Naive thymus-derived CD8-positive, alpha-beta T cell (primary cell): Measurements from ENCODE around the gene KLRB1. TPM values are rescaled to one million over a fixed set of nuclear protein-coding genes. Genes with fewer than 3 reads are reported as not detected.
"Not testable (repeated sequence)": the region's sequence is repeated elsewhere in the genome, so short reads cannot be mapped to it uniquely, and the experiment has no call there.

Experiments
- ATAC-seq, 2 donors: fragments of 150-1000 bp; cut with Tn5 transposase in 1 of 2; sonication (Bioruptor Pico), chemical (Tn5 transposase) in 1 of 2; 1 replicate in 1 of 2; 2 replicates in 1 of 2; pipeline ENCODE4 v1.10.0; 2021; ENCODE audit warnings: mild to moderate bottlenecking in 2 of 2, moderate library complexity in 2 of 2
- POLR2A ChIA-PET: fragments of 350-600 bp; sonication (Branson Sonifier 250); formaldehyde crosslinking; loops from one replicate; lab custom pipeline; 2021; ENCODE audit warnings: antibody characterized with exemption; lab: Charles Lee
- DNase-seq, 10 donors: peaks; one replicate each; pipeline versions ENCODE4 v3.0.0 to v3.0.0-alpha.2; 2020 to 2022
- H3K27ac Mint-ChIP-seq, 10 donors: one replicate each; pipeline ENCODE4 v1.8.0; 2020 to 2022; ENCODE audit warnings: mild to moderate bottlenecking in 10 of 10, mixed read lengths in 10 of 10, moderate library complexity in 4 of 10, inconsistent platforms in 1 of 10
- H3K27me3 Mint-ChIP-seq, 5 donors: one replicate each; pipeline ENCODE4 v1.8.0; 2021 to 2022; ENCODE audit warnings: mixed read lengths in 5 of 5
- H3K36me3 Mint-ChIP-seq, 3 donors: one replicate each; pipeline ENCODE4 v1.8.0; 2020 to 2022; ENCODE audit warnings: mixed read lengths in 3 of 3, mild to moderate bottlenecking in 2 of 3, inconsistent platforms in 1 of 3
- H3K4me1 Mint-ChIP-seq, 4 donors: one replicate each; pipeline ENCODE4 v1.8.0; 2021 to 2022; ENCODE audit warnings: mixed read lengths in 4 of 4
- H3K4me3 Mint-ChIP-seq, 10 donors: one replicate each; pipeline ENCODE4 v1.8.0; 2020 to 2022; ENCODE audit warnings: mild to moderate bottlenecking in 10 of 10, mixed read lengths in 10 of 10, moderate library complexity in 6 of 10, inconsistent platforms in 1 of 10
- H3K9me3 Mint-ChIP-seq, 9 donors: one replicate each; pipeline ENCODE4 v1.8.0; 2020 to 2022; ENCODE audit warnings: mixed read lengths in 9 of 9, mild to moderate bottlenecking in 3 of 9, inconsistent platforms in 1 of 9, moderate library complexity in 1 of 9
- polyA plus RNA-seq, 3 donors: library from polyadenylated mRNA; unstranded; fragments of 300-500 nt; fragmentation: Illumina TruSeq; gene quantifications; one replicate each; pipeline ENCODE4 v1.2.3, GENCODE V29; 2021
- total RNA-seq, 8 experiments: library from RNA in 2 of 8; stranded (reverse) in 2 of 8; gene quantifications; one replicate each; pipeline ENCODE4 v1.2.3 and lab custom pipeline; 2021 to 2026

The KLRB1 gene
- total RNA-seq (1 to 10 TPM; 1.6 TPM), polyA plus RNA-seq (10 to 100 TPM in 1 of 3 donors, under 1 TPM in 2; 0.58 to 41.2 (median 0.95) TPM), total RNA-seq (lab: John Stamatoyannopoulos, UW) (0 to 0.98 (median 0.12) reads per million in 6 experiments)

DNA sequence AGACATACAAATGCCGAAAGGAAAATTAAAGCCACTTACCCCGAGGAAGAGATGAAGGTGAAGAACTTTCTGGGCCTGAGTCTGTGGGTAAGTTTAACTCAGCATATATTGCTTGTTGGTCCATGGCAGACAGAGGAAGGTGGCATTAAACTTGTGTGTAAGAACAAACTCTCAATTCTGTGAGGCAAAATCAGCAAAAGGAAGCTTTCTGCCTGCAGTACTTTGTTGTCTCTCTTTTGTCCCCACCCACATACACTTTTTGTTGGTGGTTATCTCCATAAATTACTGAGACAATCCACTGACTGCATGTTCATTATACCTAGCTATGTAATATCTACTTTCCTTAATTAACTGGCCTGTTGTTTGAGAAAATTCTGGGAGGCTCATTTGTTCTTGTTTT, at the start of gene KLRB1:
TSS of gene KLRB1 (minus strand) at position 201 of the 400 bp plus-strand sequence. CDS start at position 124, 77 bp downstream.
- DNase-seq, result no peak
- Mint-ChIP-seq H3K36me3 (peaks cover 0 to 10% (median 0%) of the 10 kb centered on the region in 3 donors), H3K4me1 (peaks cover 11 to 46% (median 32%) of the 10 kb centered on the region in 4 donors), H3K4me3 (peak within 1 kb of the TSS in 7 of 10 donors; percentile 8 to 84 (median 41)), H3K27ac (peak within 1 kb of the TSS in 9 of 10 donors; percentile 2 to 81 (median 55)), H3K27me3 (no peaks in the 10 kb centered on the region), H3K9me3 (peaks cover 0 to 5% (median 0%) of the 10 kb centered on the region in 9 donors)
- POLR2A ChIA-PET, result no interaction called here
- ATAC-seq, result no peak

DNA sequence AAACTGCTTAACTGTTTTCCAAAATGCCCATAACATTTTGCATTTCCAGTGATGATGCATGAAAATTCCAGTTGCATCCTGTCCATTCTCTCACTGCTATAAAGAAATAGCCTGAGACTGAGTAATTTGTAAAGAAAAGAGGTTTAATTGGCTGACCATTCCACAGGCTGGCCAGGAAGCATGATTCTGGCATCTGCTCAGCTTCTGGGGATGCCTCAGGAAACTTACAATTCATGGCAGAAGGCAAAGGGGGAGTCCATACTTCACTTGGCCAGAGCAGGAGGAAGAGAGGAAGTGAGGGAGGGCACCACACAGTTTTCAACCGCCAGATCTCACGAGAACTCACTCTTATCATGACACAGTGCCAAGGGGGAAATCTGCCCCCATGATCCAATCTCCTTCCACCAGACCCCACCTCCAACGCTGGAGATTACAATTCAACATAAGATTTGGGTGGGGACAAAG, 43.6 kb upstream of the KLRB1 start:
- POLR2A ChIA-PET, result interaction anchor here (0.9 to 17.2 kb wide), 18 partner anchors 10 to 218 kb away, joined by 3 to 547 read pairs (median 8); partner anchors contain the start of genes CLEC2B and CLEC2D
- Mint-ChIP-seq H3K36me3 (peaks cover 41 to 55% (median 42%) of the 10 kb centered on the region in 3 donors), H3K9me3 (peaks cover 0 to 10% (median 5%) of the 10 kb centered on the region in 9 donors), H3K4me3 (peak overlapping the region; percentile 94 to 100 (median 98)), H3K27me3 (peaks cover 0 to 2% (median 0%) of the 10 kb centered on the region in 5 donors), H3K27ac (peak overlapping the region; percentile 96 to 99 (median 98)), H3K4me1 (peaks cover 39 to 71% (median 58%) of the 10 kb centered on the region in 4 donors)
- DNase-seq (peak in 8 of 10 donors; percentile 22 to 69 (median 46)), ATAC-seq (no peak)

DNA sequence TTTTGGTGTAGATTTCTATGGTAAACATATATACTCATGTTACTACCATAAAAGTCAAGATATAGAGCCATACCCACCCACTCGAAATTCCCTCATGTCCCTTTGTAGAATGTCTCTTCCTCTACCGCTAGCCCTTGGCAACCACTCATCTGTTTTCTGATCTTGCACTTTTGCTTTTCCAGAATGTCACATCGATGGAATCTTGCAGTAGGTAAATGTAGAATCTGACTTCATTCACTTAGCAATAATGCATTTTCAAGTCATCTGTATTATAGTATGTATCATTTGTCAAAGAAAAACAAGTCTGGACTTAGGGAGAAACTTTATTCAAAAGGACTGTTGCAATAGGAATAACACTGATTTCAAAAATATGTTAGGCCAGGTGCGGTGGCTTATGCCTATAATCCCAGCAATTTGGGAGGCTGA, 42.4 kb upstream of the KLRB1 start:
- H3K4me3 Mint-ChIP-seq, result peak overlapping the region; percentile 94 to 100 (median 98)
- DNase-seq, result peak in 1 of 10 donors; percentile 32
- H3K27me3 Mint-ChIP-seq, result peaks cover 0 to 2% (median 0%) of the 10 kb centered on the region in 5 donors
- H3K36me3 Mint-ChIP-seq, result peaks cover 33 to 48% (median 40%) of the 10 kb centered on the region in 3 donors
- H3K9me3 Mint-ChIP-seq, result peaks cover 0 to 16% (median 5%) of the 10 kb centered on the region in 9 donors
- no peak for ATAC-seq
- peaks cover 35 to 69% (median 52%) of the 10 kb centered on the region in 4 donors for H3K4me1 Mint-ChIP-seq
- H3K27ac Mint-ChIP-seq, result peak overlapping the region; percentile 96 to 99 (median 98)
- POLR2A ChIA-PET, result interaction anchor here (0.9 to 17.2 kb wide), 17 partner anchors 9 to 905 kb away, joined by 3 to 547 read pairs (median 12); partner anchors contain the start of genes CLEC2B and CLEC2D

DNA sequence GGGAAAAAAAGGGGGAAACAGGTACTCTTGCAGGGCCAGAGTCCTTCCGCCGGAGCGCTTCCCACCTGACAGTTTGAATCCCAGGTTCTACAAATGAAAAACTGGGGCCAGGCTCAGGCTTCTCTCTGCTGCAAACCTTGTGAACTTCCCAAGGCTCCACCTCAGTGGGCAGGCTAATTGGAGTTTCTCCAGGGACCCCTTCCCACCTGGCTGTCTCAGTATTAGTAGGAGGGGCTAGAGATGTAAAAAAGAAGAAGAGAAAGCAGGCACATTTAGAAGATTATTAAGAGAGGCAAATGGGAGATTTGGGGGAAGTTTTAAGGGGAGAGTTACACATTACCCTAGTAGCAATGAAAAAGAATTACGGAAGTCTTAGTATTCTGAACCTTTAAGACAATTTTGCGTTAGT, 41.8 kb upstream of the KLRB1 start:
- Mint-ChIP-seq H3K4me1 (peaks cover 29 to 69% (median 48%) of the 10 kb centered on the region in 4 donors), H3K27ac (peak overlapping the region; percentile 96 to 99 (median 98)), H3K27me3 (peaks cover 0 to 2% (median 0%) of the 10 kb centered on the region in 5 donors), H3K4me3 (peak overlapping the region; percentile 94 to 100 (median 98)), H3K9me3 (peaks cover 0 to 20% (median 9%) of the 10 kb centered on the region in 9 donors), H3K36me3 (peaks cover 28 to 44% (median 35%) of the 10 kb centered on the region in 3 donors)
- ATAC-seq (no peak), DNase-seq (peak in 5 of 10 donors; percentile 31 to 48 (median 39))
- POLR2A ChIA-PET, result interaction anchor here (2.0 to 17.2 kb wide), 9 partner anchors 14 to 109 kb away, joined by 12 to 547 read pairs (median 63); partner anchors contain the start of gene CLEC2D

DNA sequence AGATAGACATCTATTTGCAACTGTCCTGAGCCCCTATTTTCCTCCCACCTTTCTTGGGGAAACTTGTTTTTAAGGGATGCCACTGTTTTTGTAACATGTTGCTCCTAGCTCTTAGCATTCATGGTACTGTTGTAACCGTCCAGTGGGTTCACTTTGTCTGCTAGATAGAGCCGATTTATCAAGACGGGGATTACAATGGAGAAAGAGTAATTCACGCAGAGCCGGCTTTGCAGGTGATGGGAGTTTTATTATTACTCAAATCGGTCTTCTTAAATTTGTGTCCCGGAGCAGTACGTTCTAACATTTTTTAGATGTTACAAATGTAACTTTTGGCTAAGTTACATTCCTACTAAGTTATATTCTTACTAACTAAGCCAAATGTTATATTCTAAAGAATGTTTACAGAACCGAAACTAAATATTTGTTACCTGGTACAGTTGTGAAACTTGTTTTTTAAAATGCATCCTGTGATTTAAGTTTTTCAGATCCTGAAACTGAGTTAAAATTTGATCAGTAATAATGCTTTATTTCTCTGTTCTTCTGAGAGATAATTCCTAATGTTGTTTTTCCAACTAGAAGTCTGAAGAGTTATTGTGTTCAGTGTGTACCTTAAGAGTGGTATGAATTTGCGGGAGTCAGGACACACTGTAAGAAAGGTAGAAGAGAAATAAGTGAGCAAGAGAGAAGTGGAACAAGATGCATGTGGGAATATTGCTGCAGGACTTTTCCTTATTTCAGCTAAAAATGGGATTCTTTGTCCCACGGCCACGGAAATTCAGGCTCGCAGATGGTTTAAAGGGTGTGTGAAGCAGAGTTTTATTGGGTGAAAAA, 41.2 kb upstream of the KLRB1 start:
- H3K36me3 Mint-ChIP-seq, result peaks cover 23 to 39% (median 32%) of the 10 kb centered on the region in 3 donors
- peak overlapping the region; percentile 96 to 99 (median 98) for H3K27ac Mint-ChIP-seq
- peaks cover 27 to 67% (median 46%) of the 10 kb centered on the region in 4 donors for H3K4me1 Mint-ChIP-seq
- H3K4me3 Mint-ChIP-seq, result peak overlapping the region; percentile 94 to 100 (median 98)
- H3K27me3 Mint-ChIP-seq, result peaks cover 0 to 2% (median 0%) of the 10 kb centered on the region in 5 donors
- ATAC-seq (peak in 1 of 2 donors; percentile 4), DNase-seq (peak in 1 of 10 donors; percentile 24)
- H3K9me3 Mint-ChIP-seq, result peaks cover 0 to 17% (median 9%) of the 10 kb centered on the region in 9 donors
- POLR2A ChIA-PET, result interaction anchor here (0.6 to 17.2 kb wide), 24 partner anchors 8 to 1622 kb away, joined by 3 to 547 read pairs (median 12); partner anchors contain the start of genes CD69, CLEC2B and CLEC2D

DNA sequence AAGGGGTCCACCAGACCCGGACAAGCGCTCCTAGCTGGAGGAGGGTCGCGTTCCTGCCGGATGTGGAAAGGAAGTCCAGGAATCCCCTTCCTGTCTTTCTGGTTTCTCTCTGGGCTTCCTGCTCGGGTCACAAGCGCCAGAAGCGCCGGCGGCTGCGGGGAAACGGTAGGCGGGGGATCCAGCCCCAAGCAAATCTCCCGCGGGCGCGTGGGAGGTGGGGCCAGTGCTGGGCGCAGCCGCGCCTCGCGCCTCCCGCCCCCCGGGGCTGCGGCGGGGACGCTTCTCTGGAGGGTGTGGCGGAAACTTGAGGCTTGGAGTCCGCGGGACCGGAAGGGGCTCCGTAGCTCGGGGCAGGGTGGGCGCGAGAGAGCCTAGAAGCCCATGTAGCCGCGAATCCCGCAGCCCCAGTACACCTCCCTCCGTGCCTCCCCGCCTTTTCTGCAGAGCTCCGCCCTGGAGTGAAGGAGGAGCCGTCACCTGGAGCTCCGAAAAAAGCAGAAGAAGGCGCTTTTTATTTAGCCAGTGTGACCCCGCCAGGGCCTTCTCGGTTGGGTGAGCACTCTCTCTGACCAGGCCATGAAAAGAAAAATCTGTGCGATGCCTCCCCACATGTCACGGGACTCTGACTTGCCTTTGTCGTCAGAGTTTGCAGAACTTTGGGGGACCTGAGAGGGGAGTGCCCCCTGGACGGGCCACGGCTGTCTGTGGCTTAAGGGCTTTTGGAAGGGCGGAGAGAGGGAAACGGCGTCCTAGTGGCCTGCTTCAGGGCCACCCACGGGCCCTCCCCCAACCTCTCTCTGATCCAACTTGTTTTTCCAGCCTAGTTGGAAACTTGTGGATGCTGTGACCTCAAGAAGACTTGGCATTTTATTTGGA, 40.3 kb upstream of the KLRB1 start:
- ATAC-seq (peak; percentile 72 to 75), DNase-seq (peak; percentile 81 to 97 (median 92))
- peak overlapping the region; percentile 96 to 99 (median 98) for H3K27ac Mint-ChIP-seq
- peaks cover 19 to 31% (median 29%) of the 10 kb centered on the region in 3 donors for H3K36me3 Mint-ChIP-seq
- H3K27me3 Mint-ChIP-seq, result peaks cover 0 to 2% (median 0%) of the 10 kb centered on the region in 5 donors
- H3K9me3 Mint-ChIP-seq, result peaks cover 0 to 17% (median 9%) of the 10 kb centered on the region in 9 donors
- POLR2A ChIA-PET, result interaction anchor here (0.6 to 17.2 kb wide), 25 partner anchors 9 to 1621 kb away, joined by 3 to 547 read pairs (median 7); partner anchors contain the start of genes CD69, CLEC2B and CLEC2D
- H3K4me3 Mint-ChIP-seq, result peak overlapping the region; percentile 94 to 100 (median 98)
- H3K4me1 Mint-ChIP-seq, result peaks cover 26 to 67% (median 46%) of the 10 kb centered on the region in 4 donors

DNA sequence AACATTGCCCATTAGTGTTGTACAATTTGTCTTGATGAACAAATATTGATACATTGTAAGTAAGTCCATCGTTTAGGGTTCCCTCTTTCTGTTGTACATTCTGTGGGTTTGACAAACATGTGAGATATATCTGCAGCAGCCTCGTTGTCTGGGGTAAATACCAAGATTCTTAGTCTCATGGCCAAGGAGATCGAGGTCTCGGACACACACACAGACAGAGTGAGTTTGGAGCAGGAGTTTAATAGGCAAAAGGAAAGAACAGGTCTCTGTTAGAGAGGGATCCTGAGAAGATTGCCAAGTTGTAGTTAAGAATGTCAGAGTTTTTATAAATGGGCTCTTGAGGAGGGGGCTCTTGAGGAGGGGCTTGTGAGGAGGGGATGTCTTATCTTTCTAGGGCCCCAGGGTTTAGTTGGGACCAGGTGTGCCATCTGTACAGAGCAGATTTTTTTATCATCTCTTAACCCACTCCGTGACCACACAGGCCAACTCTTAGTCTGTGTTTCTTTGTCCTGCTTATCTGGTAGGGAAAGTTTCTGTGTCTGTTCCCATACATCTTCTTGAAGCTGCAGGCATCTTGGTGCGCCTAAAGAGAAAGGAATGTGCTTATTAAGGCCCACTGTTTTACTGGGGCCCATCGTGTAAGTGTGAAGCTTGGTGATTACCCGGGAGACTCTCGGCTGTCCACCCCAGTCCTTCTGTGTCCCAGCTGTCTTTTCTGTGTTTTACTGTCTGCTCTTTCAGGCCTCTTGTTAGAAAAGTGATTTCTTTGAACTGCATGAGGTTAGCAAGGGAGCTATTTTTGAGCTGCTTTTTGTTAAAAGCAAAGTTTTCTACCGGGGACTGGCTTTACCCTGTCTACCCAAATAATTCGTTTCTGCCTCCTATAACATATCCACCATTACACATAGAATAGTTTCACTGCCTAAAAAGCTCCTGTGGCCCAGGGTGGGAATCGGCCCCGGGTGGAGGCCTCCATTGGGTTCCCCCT, 39.4 kb upstream of the KLRB1 start:
- H3K27me3 Mint-ChIP-seq, result peaks cover 0 to 2% (median 0%) of the 10 kb centered on the region in 5 donors

DNA sequence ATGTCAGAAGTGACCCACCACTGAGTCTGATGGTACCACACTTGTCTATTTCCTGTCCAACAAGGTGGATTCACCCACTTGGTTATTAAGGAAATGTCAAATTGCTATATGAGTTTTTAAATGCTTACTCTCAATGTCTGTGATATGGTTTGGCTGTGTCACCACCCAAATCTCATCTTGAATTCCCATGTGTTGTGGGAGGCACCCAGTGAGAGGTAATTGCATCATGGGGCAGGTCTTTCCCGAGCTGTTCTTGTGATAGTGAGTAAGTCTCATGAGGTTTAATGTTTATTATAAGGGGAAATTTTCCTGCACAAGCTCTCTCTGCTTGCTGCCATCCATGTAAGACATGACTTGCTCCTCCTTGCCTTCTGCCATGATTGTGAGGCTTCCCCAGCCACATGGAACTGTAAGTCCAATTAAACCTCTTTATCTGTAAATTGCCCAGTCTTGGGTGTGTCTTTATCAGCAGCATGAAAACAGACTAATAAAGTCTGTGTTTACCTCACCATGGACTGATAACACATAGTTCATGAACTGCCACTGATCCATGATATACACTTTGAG, 37.4 kb upstream of the KLRB1 start:
- peak overlapping the region in 9 of 10 donors; percentile 57 to 96 (median 63) for H3K27ac Mint-ChIP-seq
- H3K4me3 Mint-ChIP-seq, result peak overlapping the region in 6 of 10 donors; percentile 7 to 59 (median 36)
- DNase-seq, H3K27me3 Mint-ChIP-seq, ATAC-seq: not testable (repeated sequence)
- POLR2A ChIA-PET, result interaction anchor here (0.5 to 8.3 kb wide), 2 partner anchors 38 to 62 kb away, joined by 4 to 153 read pairs; no protein-coding TSS in a partner anchor
- peaks cover 0 to 17% (median 9%) of the 10 kb centered on the region in 9 donors for H3K9me3 Mint-ChIP-seq
- H3K36me3 Mint-ChIP-seq, result peaks cover 13 to 24% (median 20%) of the 10 kb centered on the region in 3 donors
- peaks cover 19 to 60% (median 53%) of the 10 kb centered on the region in 4 donors for H3K4me1 Mint-ChIP-seq

More for the DNA sequence above, 39.4 kb upstream of the KLRB1 start:
- POLR2A ChIA-PET, result interaction anchor here (1.2 to 17.2 kb wide), 15 partner anchors 10 to 114 kb away, joined by 3 to 547 read pairs (median 23); partner anchors contain the start of genes CD69 and CLEC2D
- Mint-ChIP-seq H3K4me1 (peaks cover 26 to 68% (median 53%) of the 10 kb centered on the region in 4 donors), H3K36me3 (peaks cover 19 to 29% (median 28%) of the 10 kb centered on the region in 3 donors), H3K27ac (peak overlapping the region; percentile 96 to 99 (median 98)), H3K4me3 (peak overlapping the region; percentile 77 to 100 (median 98)), H3K9me3 (peaks cover 0 to 19% (median 9%) of the 10 kb centered on the region in 9 donors)
- peak; percentile 16 to 17 for ATAC-seq
- DNase-seq, result no peak

DNA sequence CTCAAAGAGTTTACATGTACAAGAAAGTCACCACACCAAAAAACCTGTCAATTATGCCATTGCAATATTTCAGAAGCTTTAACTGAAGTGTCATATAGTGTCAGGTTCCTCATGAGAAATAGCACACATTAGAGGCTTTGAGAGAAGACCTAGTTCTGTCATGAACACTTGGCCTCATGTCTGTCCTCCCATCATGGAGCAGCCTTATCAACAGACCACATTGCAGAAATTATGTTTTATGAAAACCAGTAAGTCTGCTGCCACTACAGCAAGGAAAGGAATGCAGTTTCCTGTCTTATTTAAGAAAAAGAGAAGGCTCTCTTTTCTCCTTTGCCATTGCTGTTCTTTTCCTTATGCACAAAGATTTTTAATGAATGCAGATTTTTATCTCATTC, 35.5 kb upstream of the KLRB1 start:
- peaks cover 23 to 73% (median 60%) of the 10 kb centered on the region in 4 donors for H3K4me1 Mint-ChIP-seq
- peak overlapping the region; percentile 41 to 95 (median 83) for H3K27ac Mint-ChIP-seq
- H3K27me3 Mint-ChIP-seq, result no peaks in the 10 kb centered on the region
- peak overlapping the region; percentile 8 to 74 (median 59) for H3K4me3 Mint-ChIP-seq
- ATAC-seq (no peak), DNase-seq (no peak)
- POLR2A ChIA-PET, result interaction anchor here (0.6 to 1.2 kb wide), 4 partner anchors 10 to 99 kb away, joined by 3 to 4 read pairs (median 3); no protein-coding TSS in a partner anchor
- peaks cover under 1 to 17% (median 5%) of the 10 kb centered on the region in 3 donors for H3K36me3 Mint-ChIP-seq
- H3K9me3 Mint-ChIP-seq, result peaks cover 0 to 23% (median 9%) of the 10 kb centered on the region in 9 donors
